Muscle layer of colon (tissue), 2 donors: Measurements from ENCODE around the gene EIF1AD.

ENCODE experiments used
- H3K27ac ChIP-seq: one replicate; pipeline ENCODE4 v1.7.0; 2013; ENCODE audit warnings: low read depth, mild to moderate bottlenecking, low read length, moderate library complexity
- H3K27me3 ChIP-seq, 2 donors: one replicate each; pipeline ENCODE4 v1.7.0; 2013; ENCODE audit warnings: low read length in 2 of 2, mild to moderate bottlenecking in 2 of 2; ENCODE audit not compliant: insufficient read depth in 2 of 2, control insufficient read depth in 1 of 2
- H3K36me3 ChIP-seq: one replicate; pipeline ENCODE4 v1.7.0; 2013; ENCODE audit warnings: mild to moderate bottlenecking, low read length; ENCODE audit not compliant: insufficient read depth
- H3K4me1 ChIP-seq: one replicate; pipeline ENCODE4 v1.7.0; 2013; ENCODE audit warnings: mild to moderate bottlenecking, low read length; ENCODE audit not compliant: insufficient read depth
- H3K4me3 ChIP-seq, 2 donors: one replicate each; pipeline ENCODE4 v1.7.0; 2013; ENCODE audit warnings: low read length in 2 of 2, low read depth in 1 of 2, mild to moderate bottlenecking in 1 of 2, moderate library complexity in 1 of 2
- H3K9ac ChIP-seq: one replicate; pipeline ENCODE4 v1.7.0; 2013; ENCODE audit warnings: low read length
- H3K9me3 ChIP-seq: one replicate; pipeline ENCODE4 v1.7.0; 2013; ENCODE audit warnings: mild to moderate bottlenecking, low read length
- donor health status: abdominal sarcoma.
- donor health status: Adenocarcinoma of cecum.

Gene EIF1AD

GRCh38 chr11:65946655-65947054 is 55.3 kb downstream of the EIF1AD start:
- no peaks in the 10 kb centered on the region for H3K9me3 ChIP-seq
- no peaks in the 10 kb centered on the region for H3K4me1 ChIP-seq
- H3K9ac ChIP-seq = no peak overlapping the region
- peaks cover 0 to 4% of the 10 kb centered on the region in 2 donors for H3K27me3 ChIP-seq
- no peaks in the 10 kb centered on the region for H3K36me3 ChIP-seq
- H3K27ac ChIP-seq = no peak overlapping the region
- no peak overlapping the region for H3K4me3 ChIP-seq
